Endothelial cell (in vitro differentiated cells): Measurements from ENCODE around the gene LZTFL1. TPM values are rescaled to one million over a fixed set of nuclear protein-coding genes. Genes with fewer than 3 reads are reported as not detected.

ENCODE experiments used
- DNase-seq: peaks from one replicate; pipeline ENCODE4 v3.0.0; 2021; ENCODE audit warnings: low spot score
- H3K27ac Mint-ChIP-seq: one replicate; pipeline ENCODE4 v1.8.0; 2021; ENCODE audit warnings: mixed read lengths, inconsistent platforms; ENCODE audit not compliant: unreplicated experiment
- H3K27me3 Mint-ChIP-seq: one replicate; pipeline ENCODE4 v1.8.0; 2021; ENCODE audit warnings: mild to moderate bottlenecking, moderate library complexity, mixed read lengths, inconsistent platforms; ENCODE audit not compliant: unreplicated experiment
- H3K36me3 Mint-ChIP-seq: one replicate; pipeline ENCODE4 v1.8.0; 2021; ENCODE audit warnings: mild to moderate bottlenecking, low read depth, mixed read lengths, inconsistent platforms; ENCODE audit not compliant: unreplicated experiment
- H3K4me1 Mint-ChIP-seq: one replicate; pipeline ENCODE4 v1.8.0; 2021; ENCODE audit warnings: mild to moderate bottlenecking, mixed read lengths, inconsistent platforms; ENCODE audit not compliant: unreplicated experiment
- H3K4me3 Mint-ChIP-seq: one replicate; pipeline ENCODE4 v1.8.0; 2021; ENCODE audit warnings: mild to moderate bottlenecking, mixed read lengths, inconsistent platforms; ENCODE audit not compliant: unreplicated experiment
- H3K9me3 Mint-ChIP-seq: one replicate; pipeline ENCODE4 v1.8.0; 2021; ENCODE audit warnings: mixed read lengths, inconsistent platforms; ENCODE audit not compliant: unreplicated experiment
- CTCF ChIP-seq: fragments of 200-600 bp; sonication (generic); IDR thresholded peaks from one replicate; pipeline ENCODE4 v1.5.0; 2021; ENCODE audit warnings: antibody characterized with exemption; ENCODE audit not compliant: unreplicated experiment
- long read RNA-seq: library from polyadenylated mRNA; unstranded; transcript quantifications from one replicate; pipeline ENCODE4 v2.0.0, GENCODE V29; 2020; ENCODE audit not compliant: unreplicated experiment
- total RNA-seq: library from RNA; stranded (reverse); fragmentation: NEBNext Ultra II Directional; extraction: Animal tissue kit (Norgen Biotek cat#: 25700); gene quantifications from one replicate; pipeline ENCODE4 v1.2.1, GENCODE V29; 2021; ENCODE audit not compliant: unreplicated experiment

LZTFL1 gene, protein sequence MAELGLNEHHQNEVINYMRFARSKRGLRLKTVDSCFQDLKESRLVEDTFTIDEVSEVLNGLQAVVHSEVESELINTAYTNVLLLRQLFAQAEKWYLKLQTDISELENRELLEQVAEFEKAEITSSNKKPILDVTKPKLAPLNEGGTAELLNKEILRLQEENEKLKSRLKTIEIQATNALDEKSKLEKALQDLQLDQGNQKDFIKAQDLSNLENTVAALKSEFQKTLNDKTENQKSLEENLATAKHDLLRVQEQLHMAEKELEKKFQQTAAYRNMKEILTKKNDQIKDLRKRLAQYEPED
- 19.5 TPM for total RNA-seq
- long read RNA-seq, full-length matches to known transcripts: 8 of 9 reads
- long read RNA-seq, partial matches to known transcripts: 0 of 9 reads
- long read RNA-seq, other reads (novel, unspliced or antisense): 1 of 9 reads

- H3K36me3 Mint-ChIP-seq: no peaks in the 10 kb centered on the region
- H3K27ac Mint-ChIP-seq: peak within 1 kb of the TSS; percentile 94
- H3K9me3 Mint-ChIP-seq: no peaks in the 10 kb centered on the region
- peaks cover 4% of the 10 kb centered on the region for H3K27me3 Mint-ChIP-seq
- no peak for TF ChIP-seq CTCF
- peaks cover 2% of the 10 kb centered on the region for H3K4me1 Mint-ChIP-seq
- DNase-seq: peak; percentile 81
- H3K4me3 Mint-ChIP-seq: peak within 1 kb of the TSS; percentile 94
Observed at GRCh38 chr3:45841757-45842491, at the start of gene LZTFL1. TSS of gene LZTFL1 (minus strand) at chr3:45842119. CDS start at chr3:45841991, 128 bp downstream.

- H3K27me3 Mint-ChIP-seq: no peaks in the 10 kb centered on the region
- no peak for DNase-seq
- H3K36me3 Mint-ChIP-seq: no peaks in the 10 kb centered on the region
- H3K4me3 Mint-ChIP-seq: no peak overlapping the region
- no peak for TF ChIP-seq CTCF
- H3K9me3 Mint-ChIP-seq: no peaks in the 10 kb centered on the region
- peaks cover 8% of the 10 kb centered on the region for H3K4me1 Mint-ChIP-seq
- no peak overlapping the region for H3K27ac Mint-ChIP-seq
Observed at GRCh38 chr3:45890405-45890804, 48.5 kb upstream of the LZTFL1 start.

GRCh38 chr3:45889337-45889736, 47.4 kb upstream of the LZTFL1 start:
- no peak for DNase-seq
- H3K36me3 Mint-ChIP-seq: no peaks in the 10 kb centered on the region
- H3K27ac Mint-ChIP-seq: no peak overlapping the region
- no peak overlapping the region for H3K4me3 Mint-ChIP-seq
- no peaks in the 10 kb centered on the region for H3K9me3 Mint-ChIP-seq
- no peak for TF ChIP-seq CTCF
- peaks cover 8% of the 10 kb centered on the region for H3K4me1 Mint-ChIP-seq
- no peaks in the 10 kb centered on the region for H3K27me3 Mint-ChIP-seq

DNA sequence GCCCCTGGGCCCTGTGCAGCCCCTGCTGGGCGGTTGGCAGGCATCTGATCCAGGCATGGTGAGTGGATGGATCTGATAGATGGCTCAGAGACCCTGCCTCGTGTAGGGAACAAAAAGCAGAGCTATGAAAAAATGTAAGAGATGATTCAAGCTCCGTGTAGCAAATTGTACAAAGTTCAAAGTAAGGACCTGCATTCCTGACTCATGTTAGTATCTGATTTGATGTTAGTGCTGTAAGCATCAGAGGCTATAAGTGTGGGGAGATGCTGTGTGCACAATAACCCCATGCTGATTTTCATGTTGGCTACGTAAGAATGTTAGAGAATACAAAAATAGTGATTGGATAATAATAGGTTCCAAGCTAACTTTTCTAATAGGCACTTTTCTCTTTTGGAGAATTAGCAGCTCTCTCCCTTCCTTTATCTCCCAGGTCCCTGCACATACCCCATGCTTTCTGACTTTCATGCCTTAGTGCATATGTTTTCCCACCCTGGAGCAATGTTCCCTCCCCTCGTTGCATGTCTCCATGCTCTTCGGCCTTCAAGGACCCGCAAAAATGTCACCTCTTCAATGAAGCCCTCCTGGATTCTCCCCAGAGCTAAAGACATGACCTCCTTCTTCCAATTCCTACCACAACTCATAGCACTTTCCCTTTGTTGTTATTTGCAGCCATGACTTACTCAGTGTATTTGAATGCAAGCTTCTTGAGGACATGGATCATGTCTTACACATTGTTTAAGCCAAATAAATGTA, 46.0 kb upstream of the LZTFL1 start:
- Mint-ChIP-seq H3K4me3 (no peak overlapping the region), H3K27me3 (no peaks in the 10 kb centered on the region), H3K36me3 (no peaks in the 10 kb centered on the region), H3K9me3 (no peaks in the 10 kb centered on the region), H3K27ac (no peak overlapping the region), H3K4me1 (peaks cover 2% of the 10 kb centered on the region)
- DNase-seq: no peak
- TF ChIP-seq CTCF: no peak
